GM21723 (cell line): ENCODE measurements around the gene IFNL4.

ENCODE experiments used
- ATAC-seq: cut with Tn5 transposase; IDR thresholded peaks from one replicate; pipeline ENCODE4 v1.9.1; 2021; ENCODE audit warnings: mild to moderate bottlenecking, moderate library complexity; ENCODE audit not compliant: unreplicated experiment

IFNL4 gene

GRCh38 chr19:39197808-39198207 lies 50.8 kb downstream of the IFNL4 start:
- no peak for ATAC-seq

- ATAC-seq, result no peak
Observed at GRCh38 chr19:39196860-39197562, 51.6 kb downstream of the IFNL4 start, which contains the start of gene NCCRP1. TSS of gene NCCRP1 (plus strand) at chr19:39196964. CDS start at chr19:39196983, 19 bp downstream.

GRCh38 chr19:39196320-39196719 lies 52.3 kb downstream of the IFNL4 start:
- ATAC-seq, result no peak
